CD4-positive, alpha-beta memory T cell (primary cell): ENCODE data around the gene TRAPPC13. TPM values are rescaled to one million over a fixed set of nuclear protein-coding genes. Genes with fewer than 3 reads are reported as not detected.

Experiments
- polyA plus RNA-seq, 2 donors: library from polyadenylated mRNA; unstranded; fragments of 300-500 nt; fragmentation: Illumina TruSeq; gene quantifications; one replicate each; pipeline ENCODE4 v1.2.3, GENCODE V29; 2021
- total RNA-seq, 2 experiments: library from RNA; stranded (reverse); gene quantifications; one replicate each; pipeline ENCODE4 v1.2.3, GENCODE V29; 2021

The TRAPPC13 gene
- total and polyA plus RNA-seq, 4 experiments from 2014 or later, result 16.4 to 21.4 (median 20.9) TPM

Other genes with a start within 250 kb of the TRAPPC13 start
- gene ADAMTS6, start 143.1 kb upstream of the TRAPPC13 start, total RNA-seq, result 1 to 10 TPM in 1 of 2 experiments, under 1 TPM in 1; 0.89 to 1.8 TPM
- gene ADAMTS6, start 143.1 kb upstream of the TRAPPC13 start, polyA plus RNA-seq, result under 1 TPM in 1 of 2 donors, not detected in 1; 0.14 TPM
- gene CENPK, start 61.9 kb upstream of the TRAPPC13 start, total RNA-seq, result 10 to 100 TPM; 13.6 to 15.4 TPM
- gene CENPK, start 61.9 kb upstream of the TRAPPC13 start, polyA plus RNA-seq, result 10 to 100 TPM in 1 of 2 donors, 1 to 10 TPM in 1; 6.7 to 30.7 TPM
- gene PPWD1, start 61.7 kb upstream of the TRAPPC13 start, total RNA-seq, result 100 to 1,000 TPM; 102 to 104 TPM
- gene PPWD1, start 61.7 kb upstream of the TRAPPC13 start, polyA plus RNA-seq, result 10 to 100 TPM; 36.4 to 45.9 TPM
- 10 to 100 TPM; 22.3 to 25.4 TPM for gene TRIM23, start 694 bp upstream of the TRAPPC13 start, total RNA-seq
- gene TRIM23, start 694 bp upstream of the TRAPPC13 start, polyA plus RNA-seq, result 10 to 100 TPM; 10.2 to 12.1 TPM
- gene SHLD3, start within 50 bp of the TRAPPC13 start, total RNA-seq, result 1 to 10 TPM; 6.1 to 7.4 TPM
- gene SHLD3, start within 50 bp of the TRAPPC13 start, polyA plus RNA-seq, result 1 to 10 TPM; 4.9 to 9.8 TPM
- 10 to 100 TPM; 42.6 to 46.5 TPM for gene SGTB, start 97.1 kb downstream of the TRAPPC13 start, total RNA-seq
- gene SGTB, start 97.1 kb downstream of the TRAPPC13 start, polyA plus RNA-seq, result 10 to 100 TPM in 1 of 2 donors, 1 to 10 TPM in 1; 9.3 to 22.3 TPM
- 1 to 10 TPM; 2.3 to 2.4 TPM for gene NLN, start 97.2 kb downstream of the TRAPPC13 start, total RNA-seq
- gene NLN, start 97.2 kb downstream of the TRAPPC13 start, polyA plus RNA-seq, result 1 to 10 TPM; 2.9 to 3.5 TPM